GM12873 (cell line): ENCODE results near the gene CPVL.

Experiments
- TF ChIP-seq, protein P1 (sequence below): IDR thresholded peaks from 2 replicates; pipeline ENCODE4 v1.5.1; 2012; ENCODE audit warnings: low read depth, mild to moderate bottlenecking, moderate library complexity, low read length, control low read depth; ENCODE audit not compliant: insufficient read depth; ENCODE audit errors: missing control alignments

CPVL gene

DNA sequence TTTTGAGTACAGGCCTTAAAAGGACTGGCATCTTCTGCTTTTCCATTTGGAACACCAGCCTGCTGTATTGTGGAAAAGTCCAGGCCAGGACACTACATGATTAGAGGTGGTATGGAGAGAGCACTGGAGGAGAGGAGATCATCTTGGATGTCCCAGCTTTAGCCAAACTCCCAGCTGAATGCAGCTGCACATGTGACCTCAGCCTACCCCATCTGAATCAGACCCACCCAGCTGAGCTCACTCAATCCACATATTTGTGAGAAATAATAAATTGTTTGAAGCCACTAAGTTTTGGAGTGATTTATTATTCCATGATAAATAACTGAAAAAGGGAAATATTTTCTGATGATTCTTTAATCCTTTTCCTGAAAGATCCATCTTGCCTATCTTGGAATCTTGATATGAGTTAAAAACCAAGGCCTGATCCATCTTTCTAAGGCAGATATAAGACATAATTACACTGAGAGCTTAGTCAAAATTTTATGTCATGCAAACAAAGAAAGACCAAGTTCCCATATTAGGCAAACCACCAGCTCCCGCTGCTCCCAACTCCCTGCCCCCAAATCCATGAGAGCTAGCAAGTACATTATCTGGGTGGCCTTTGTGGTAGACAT, 133.1 kb downstream of the CPVL start:
- TF ChIP-seq, protein P1, sequence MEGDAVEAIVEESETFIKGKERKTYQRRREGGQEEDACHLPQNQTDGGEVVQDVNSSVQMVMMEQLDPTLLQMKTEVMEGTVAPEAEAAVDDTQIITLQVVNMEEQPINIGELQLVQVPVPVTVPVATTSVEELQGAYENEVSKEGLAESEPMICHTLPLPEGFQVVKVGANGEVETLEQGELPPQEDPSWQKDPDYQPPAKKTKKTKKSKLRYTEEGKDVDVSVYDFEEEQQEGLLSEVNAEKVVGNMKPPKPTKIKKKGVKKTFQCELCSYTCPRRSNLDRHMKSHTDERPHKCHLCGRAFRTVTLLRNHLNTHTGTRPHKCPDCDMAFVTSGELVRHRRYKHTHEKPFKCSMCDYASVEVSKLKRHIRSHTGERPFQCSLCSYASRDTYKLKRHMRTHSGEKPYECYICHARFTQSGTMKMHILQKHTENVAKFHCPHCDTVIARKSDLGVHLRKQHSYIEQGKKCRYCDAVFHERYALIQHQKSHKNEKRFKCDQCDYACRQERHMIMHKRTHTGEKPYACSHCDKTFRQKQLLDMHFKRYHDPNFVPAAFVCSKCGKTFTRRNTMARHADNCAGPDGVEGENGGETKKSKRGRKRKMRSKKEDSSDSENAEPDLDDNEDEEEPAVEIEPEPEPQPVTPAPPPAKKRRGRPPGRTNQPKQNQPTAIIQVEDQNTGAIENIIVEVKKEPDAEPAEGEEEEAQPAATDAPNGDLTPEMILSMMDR: no peak

DNA sequence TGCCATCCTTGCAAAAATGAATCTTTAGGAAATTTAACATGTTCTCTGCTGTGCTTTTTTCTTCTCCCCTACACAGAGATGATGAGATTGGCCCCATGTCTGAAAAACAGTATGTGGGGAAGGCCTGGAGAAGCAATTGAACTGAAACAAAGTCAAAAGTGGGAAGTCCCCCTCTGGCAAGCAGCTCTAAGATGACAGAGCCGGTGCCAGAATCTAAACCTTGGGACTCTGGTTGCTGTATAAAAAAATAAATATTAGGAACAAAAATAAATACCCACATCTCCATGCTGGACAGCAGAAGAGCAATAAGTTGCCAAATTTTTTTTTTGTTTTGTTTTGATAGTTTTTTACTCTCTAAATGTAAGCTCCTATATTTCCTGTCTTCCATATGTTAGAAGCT, 136.4 kb downstream of the CPVL start:
- TF ChIP-seq, protein P1: no peak

DNA sequence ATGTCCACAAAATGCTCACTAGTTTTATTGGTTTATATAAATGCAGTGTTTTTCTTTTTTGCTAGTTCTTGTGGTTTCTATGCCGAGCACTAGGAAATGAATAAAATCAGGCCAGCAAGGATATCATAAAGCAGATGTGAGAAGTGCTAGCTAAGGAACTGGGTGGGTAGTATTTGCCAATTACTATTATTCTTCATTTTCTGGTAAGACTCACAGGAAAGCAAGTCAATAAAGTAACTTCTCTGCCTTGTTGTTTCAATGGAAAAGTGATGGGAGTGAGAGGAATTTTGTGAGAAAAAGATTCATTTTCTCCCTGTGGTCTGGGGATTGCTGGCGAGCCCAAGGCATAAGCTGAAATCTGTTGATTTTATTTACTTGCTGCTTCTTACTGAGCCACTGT, 137.7 kb downstream of the CPVL start:
- TF ChIP-seq, protein P1: no peak

DNA sequence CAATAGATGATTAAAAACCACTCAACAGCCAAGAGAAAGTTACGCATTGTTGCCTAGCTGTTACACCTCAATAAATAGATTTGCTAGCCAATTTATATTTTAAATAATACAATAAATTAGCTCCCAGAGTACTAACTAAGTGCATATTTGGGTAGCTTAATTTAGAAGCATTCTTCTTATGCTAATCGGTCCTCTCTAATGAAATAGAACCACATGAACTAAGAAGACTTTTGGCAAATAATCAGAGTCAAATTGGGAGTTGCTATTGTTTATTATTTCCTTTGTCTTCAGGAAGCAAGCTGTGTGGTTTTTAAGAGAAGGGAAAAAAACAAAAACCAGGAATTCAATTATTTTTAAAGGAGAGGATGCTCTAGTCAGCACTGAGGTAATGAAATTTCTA, 139.2 kb downstream of the CPVL start:
- TF ChIP-seq, protein P1: no peak

DNA sequence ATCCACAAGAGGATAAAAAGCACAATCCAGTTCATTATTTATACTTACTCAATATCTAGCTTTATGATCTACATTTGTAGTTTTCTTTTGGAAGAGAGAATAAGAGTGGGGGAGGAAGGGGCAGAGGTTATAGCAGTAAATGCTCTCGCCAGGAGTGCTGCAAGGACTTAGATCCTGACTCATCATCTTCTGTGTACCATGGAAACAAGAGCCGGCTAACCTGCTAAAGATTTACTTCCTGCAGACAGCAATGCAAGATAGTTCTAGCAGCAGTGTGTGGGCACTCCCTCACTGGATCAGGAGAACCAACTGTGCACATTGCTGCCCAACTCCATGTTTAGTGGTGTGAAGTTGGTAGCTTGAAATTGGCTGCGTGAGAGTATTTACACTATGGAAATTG, 140.5 kb downstream of the CPVL start:
- TF ChIP-seq, protein P1: no peak

DNA sequence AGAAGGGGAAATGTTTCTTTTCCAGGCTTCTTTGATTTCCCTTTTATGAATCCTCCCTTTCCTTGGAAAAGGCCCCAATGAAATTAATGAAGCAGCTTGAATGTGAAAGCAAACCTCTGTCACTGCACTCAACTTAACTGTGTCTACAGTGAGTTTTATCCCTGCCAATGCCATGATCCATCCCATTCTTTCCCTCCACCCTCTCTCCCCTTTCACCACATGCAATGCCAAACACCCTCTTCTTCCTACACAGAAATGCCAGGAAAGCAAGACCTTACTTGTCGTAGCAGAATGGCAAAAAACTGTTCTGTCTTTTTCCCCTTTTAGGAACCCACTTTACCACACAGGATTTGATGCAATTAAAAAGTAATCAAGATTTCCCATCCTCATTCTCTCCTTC, 140.9 kb downstream of the CPVL start:
- TF ChIP-seq, protein P1: no peak

DNA sequence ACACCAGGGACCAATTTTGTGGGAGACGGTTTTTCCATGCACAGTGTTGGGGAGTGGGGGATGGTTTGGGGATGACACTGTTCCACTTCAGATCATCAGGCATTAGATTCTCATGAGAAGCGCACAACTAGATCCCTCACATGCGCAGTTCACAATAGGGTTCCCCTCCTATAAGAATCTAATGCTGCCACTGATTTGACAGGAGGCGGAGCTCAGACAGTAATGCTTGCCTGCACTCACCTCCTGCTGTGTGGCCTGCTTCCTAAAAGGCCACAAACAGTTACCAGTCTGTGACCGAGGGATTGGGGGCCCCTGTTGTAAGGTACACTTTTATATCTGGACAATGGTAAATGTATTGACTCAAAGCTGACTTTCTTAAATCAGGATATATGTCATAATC, 142.6 kb downstream of the CPVL start:
- TF ChIP-seq, protein P1: no peak
